ENCODE data around the gene TMEM260.

DNA sequence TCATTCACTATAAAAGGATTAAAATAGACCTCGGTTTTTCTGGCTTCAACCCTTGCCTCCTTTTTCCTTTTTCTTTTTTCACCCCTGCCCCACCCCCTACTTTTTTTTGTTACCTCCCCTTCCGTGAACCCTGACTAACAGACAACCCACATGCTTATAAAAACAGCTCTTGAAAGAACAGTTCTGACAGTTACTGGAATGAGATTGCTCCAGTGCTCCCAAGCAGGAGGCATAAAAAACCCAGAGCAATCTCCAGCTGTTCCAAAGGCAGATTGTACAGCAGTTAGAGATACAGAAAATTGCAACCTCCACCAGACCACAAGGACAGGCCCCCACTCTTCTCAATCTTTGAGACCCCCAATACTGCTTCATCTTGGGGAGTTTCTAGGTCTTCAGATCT is 29.9 kb upstream of the TMEM260 start:
- TF ChIP-seq POLR2A (IDR thresholded peaks at IDR 0.05), result no peak
- TF ChIP-seq, protein P1, sequence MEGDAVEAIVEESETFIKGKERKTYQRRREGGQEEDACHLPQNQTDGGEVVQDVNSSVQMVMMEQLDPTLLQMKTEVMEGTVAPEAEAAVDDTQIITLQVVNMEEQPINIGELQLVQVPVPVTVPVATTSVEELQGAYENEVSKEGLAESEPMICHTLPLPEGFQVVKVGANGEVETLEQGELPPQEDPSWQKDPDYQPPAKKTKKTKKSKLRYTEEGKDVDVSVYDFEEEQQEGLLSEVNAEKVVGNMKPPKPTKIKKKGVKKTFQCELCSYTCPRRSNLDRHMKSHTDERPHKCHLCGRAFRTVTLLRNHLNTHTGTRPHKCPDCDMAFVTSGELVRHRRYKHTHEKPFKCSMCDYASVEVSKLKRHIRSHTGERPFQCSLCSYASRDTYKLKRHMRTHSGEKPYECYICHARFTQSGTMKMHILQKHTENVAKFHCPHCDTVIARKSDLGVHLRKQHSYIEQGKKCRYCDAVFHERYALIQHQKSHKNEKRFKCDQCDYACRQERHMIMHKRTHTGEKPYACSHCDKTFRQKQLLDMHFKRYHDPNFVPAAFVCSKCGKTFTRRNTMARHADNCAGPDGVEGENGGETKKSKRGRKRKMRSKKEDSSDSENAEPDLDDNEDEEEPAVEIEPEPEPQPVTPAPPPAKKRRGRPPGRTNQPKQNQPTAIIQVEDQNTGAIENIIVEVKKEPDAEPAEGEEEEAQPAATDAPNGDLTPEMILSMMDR (IDR thresholded peaks at IDR 0.05), result no peak

All from prostate gland (tissue), 2 donors.